Measurements from ENCODE around the gene DMD.

- no peak for TF ChIP-seq CTCF (IDR thresholded peaks at IDR 0.05; ENCODE audit: poor library complexity, severe bottlenecking)
- no peak for TF ChIP-seq RAD21 (conservative IDR thresholded peaks at IDR 0.05)
- no peak for TF ChIP-seq TAF1 (IDR thresholded peaks at IDR 0.05; ENCODE audit: low read depth)
Observed at GRCh38 chrX:32514986-32515385, 696.4 kb downstream of the DMD start.
